Nephron progenitor cell (in vitro differentiated cells): ENCODE data around the gene KCNN4.

Experiments
- DNase-seq: peaks from one replicate; pipeline ENCODE4 v3.0.0; 2021
- H3K27ac Mint-ChIP-seq: 2 replicates; pipeline ENCODE4 v1.8.0; 2021; ENCODE audit warnings: mild to moderate bottlenecking, moderate library complexity, mixed read lengths
- H3K27me3 Mint-ChIP-seq: 2 replicates; pipeline ENCODE4 v1.8.0; 2021; ENCODE audit warnings: mild to moderate bottlenecking, low read depth, mixed read lengths; ENCODE audit not compliant: poor library complexity
- H3K36me3 Mint-ChIP-seq: 2 replicates; pipeline ENCODE4 v1.8.0; 2021; ENCODE audit warnings: low read depth, mixed read lengths
- H3K4me1 Mint-ChIP-seq: 2 replicates; pipeline ENCODE4 v1.8.0; 2021; ENCODE audit warnings: mixed read lengths
- H3K4me3 Mint-ChIP-seq: 2 replicates; pipeline ENCODE4 v1.8.0; 2021; ENCODE audit warnings: mild to moderate bottlenecking, moderate library complexity, mixed read lengths
- H3K9me3 Mint-ChIP-seq: 2 replicates; pipeline ENCODE4 v1.8.0; 2021; ENCODE audit warnings: mild to moderate bottlenecking, moderate library complexity, mixed read lengths
- CTCF ChIP-seq: fragments of 200-600 bp; sonication (generic); IDR thresholded peaks from 2 replicates; pipeline ENCODE4 v1.5.0; 2021; ENCODE audit warnings: antibody characterized with exemption

Gene KCNN4

GRCh38 chr19:43738780-43739211, 42.0 kb downstream of the KCNN4 start:
- H3K36me3 Mint-ChIP-seq, result peaks cover 86% of the 10 kb centered on the region
- H3K9me3 Mint-ChIP-seq, result no peaks in the 10 kb centered on the region
- H3K4me1 Mint-ChIP-seq, result no peaks in the 10 kb centered on the region
- H3K27ac Mint-ChIP-seq, result no peak overlapping the region
- no peak for TF ChIP-seq CTCF
- no peak for DNase-seq
- H3K4me3 Mint-ChIP-seq, result no peak overlapping the region
- no peaks in the 10 kb centered on the region for H3K27me3 Mint-ChIP-seq

GRCh38 chr19:43735957-43736356, 44.8 kb downstream of the KCNN4 start:
- Mint-ChIP-seq H3K27ac (no peak overlapping the region), H3K4me3 (no peak overlapping the region), H3K9me3 (no peaks in the 10 kb centered on the region), H3K36me3 (peaks cover 83% of the 10 kb centered on the region), H3K4me1 (no peaks in the 10 kb centered on the region), H3K27me3 (no peaks in the 10 kb centered on the region)
- DNase-seq, result no peak
- no peak for TF ChIP-seq CTCF

- H3K27me3 Mint-ChIP-seq, result no peaks in the 10 kb centered on the region
- no peaks in the 10 kb centered on the region for H3K9me3 Mint-ChIP-seq
- no peak for DNase-seq
- peak overlapping the region; percentile 2 for H3K27ac Mint-ChIP-seq
- peaks cover 79% of the 10 kb centered on the region for H3K36me3 Mint-ChIP-seq
- no peaks in the 10 kb centered on the region for H3K4me1 Mint-ChIP-seq
- H3K4me3 Mint-ChIP-seq, result no peak overlapping the region
- TF ChIP-seq CTCF, result no peak
Measured at GRCh38 chr19:43735013-43735412, 45.8 kb downstream of the KCNN4 start.

GRCh38 chr19:43731846-43732245, 48.9 kb downstream of the KCNN4 start:
- DNase-seq, result no peak
- Mint-ChIP-seq H3K4me3 (no peak overlapping the region), H3K4me1 (no peaks in the 10 kb centered on the region), H3K27me3 (no peaks in the 10 kb centered on the region), H3K36me3 (peaks cover 73% of the 10 kb centered on the region), H3K9me3 (no peaks in the 10 kb centered on the region), H3K27ac (no peak overlapping the region)
- no peak for TF ChIP-seq CTCF

GRCh38 chr19:43731346-43731745, 49.4 kb downstream of the KCNN4 start:
- Mint-ChIP-seq H3K4me3 (no peak overlapping the region), H3K36me3 (peaks cover 68% of the 10 kb centered on the region), H3K9me3 (no peaks in the 10 kb centered on the region), H3K27me3 (no peaks in the 10 kb centered on the region), H3K27ac (no peak overlapping the region), H3K4me1 (no peaks in the 10 kb centered on the region)
- DNase-seq, result no peak
- no peak for TF ChIP-seq CTCF

GRCh38 chr19:43729919-43730318, 50.9 kb downstream of the KCNN4 start:
- H3K9me3 Mint-ChIP-seq, result no peaks in the 10 kb centered on the region
- no peaks in the 10 kb centered on the region for H3K27me3 Mint-ChIP-seq
- TF ChIP-seq CTCF, result no peak
- no peak for DNase-seq
- H3K4me1 Mint-ChIP-seq, result no peaks in the 10 kb centered on the region
- H3K4me3 Mint-ChIP-seq, result no peak overlapping the region
- H3K27ac Mint-ChIP-seq, result no peak overlapping the region
- H3K36me3 Mint-ChIP-seq, result peaks cover 58% of the 10 kb centered on the region
